ENCODE measurements around the gene SLC35F3.
"Not testable (repeated sequence)": the region's sequence is repeated elsewhere in the genome, so short reads cannot be mapped to it uniquely, and the experiment has no call there.

Gene SLC35F3

DNA sequence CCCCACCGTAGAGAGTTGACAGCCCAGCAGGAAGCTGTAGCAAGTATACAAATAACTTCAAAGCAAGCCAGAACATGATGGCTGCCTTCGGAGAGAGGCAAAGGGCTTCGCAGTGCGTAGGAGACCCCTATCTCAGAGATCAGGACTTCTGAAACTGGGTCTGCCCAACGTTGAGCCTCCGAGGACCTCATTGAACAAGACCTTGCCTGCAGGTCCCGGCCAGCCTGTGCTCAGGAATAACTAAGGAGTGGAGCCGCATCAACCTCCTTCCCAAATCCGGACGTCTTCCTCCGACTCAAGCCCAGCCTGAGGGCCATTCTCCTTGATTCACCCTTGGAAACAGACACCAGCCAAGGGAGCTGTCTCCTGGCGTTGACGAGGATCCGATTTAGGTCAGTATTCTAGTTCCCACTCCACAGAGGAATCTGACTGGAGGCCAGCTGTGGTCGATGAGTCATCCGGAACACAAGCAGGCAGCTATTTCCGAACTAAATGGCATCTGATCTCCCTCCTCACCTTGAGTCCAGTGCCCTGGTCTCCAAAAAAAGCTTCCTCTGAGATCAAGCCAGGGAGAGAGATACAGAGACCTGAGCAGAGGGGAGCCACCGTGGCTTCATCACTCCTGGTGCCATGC lies 302.3 kb downstream of the SLC35F3 start:
- no peak for DNase-seq

DNA sequence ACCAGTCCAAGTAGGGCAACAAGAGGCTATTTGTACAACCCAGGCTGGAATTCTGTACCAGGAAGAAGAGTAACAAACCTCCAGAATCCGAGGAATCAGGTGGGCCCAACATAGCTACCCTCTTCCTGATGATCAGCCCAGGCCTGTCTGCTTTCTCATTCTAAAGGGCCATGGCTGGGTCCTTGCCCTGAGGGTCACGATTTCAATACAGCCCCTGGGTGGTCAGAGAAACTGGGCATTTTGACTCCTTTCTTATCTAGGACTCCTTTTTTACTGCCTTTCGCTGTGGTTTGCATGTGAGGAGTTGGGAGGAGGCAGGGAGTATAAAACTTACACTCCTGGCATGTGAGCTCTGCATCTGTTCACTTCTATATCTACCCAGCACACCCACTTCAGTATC lies 303.9 kb downstream of the SLC35F3 start:
- no peak for DNase-seq

DNA sequence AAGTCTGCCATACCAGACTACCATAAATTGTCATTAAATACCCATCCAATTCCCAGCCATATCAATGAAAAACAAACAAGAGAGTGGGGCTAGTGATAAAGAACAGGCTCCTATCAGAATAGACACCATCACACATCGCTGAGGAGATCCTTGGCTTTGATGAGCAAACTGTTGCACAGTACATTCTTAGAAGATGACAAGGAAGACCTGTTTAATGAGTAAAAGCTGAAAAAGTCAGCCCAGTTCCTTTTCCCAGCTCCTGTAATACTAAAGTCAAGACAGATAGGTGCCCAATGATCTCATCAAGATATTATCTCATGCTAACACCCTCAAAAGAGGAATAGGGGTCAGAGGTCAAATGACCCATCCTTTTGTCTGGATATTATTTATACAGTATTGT lies 304.3 kb downstream of the SLC35F3 start:
- no peak for DNase-seq

- DNase-seq: not testable (repeated sequence)
Measured at GRCh38 chr1:234210429-234210828, 306.0 kb downstream of the SLC35F3 start.

GRCh38 chr1:234211855-234212254 lies 307.4 kb downstream of the SLC35F3 start:
- DNase-seq: not testable (repeated sequence)

GRCh38 chr1:234212764-234213657 lies 308.5 kb downstream of the SLC35F3 start:
- no peak for DNase-seq

- DNase-seq: no peak
Measured at GRCh38 chr1:234213658-234214128, 309.2 kb downstream of the SLC35F3 start.

DNA sequence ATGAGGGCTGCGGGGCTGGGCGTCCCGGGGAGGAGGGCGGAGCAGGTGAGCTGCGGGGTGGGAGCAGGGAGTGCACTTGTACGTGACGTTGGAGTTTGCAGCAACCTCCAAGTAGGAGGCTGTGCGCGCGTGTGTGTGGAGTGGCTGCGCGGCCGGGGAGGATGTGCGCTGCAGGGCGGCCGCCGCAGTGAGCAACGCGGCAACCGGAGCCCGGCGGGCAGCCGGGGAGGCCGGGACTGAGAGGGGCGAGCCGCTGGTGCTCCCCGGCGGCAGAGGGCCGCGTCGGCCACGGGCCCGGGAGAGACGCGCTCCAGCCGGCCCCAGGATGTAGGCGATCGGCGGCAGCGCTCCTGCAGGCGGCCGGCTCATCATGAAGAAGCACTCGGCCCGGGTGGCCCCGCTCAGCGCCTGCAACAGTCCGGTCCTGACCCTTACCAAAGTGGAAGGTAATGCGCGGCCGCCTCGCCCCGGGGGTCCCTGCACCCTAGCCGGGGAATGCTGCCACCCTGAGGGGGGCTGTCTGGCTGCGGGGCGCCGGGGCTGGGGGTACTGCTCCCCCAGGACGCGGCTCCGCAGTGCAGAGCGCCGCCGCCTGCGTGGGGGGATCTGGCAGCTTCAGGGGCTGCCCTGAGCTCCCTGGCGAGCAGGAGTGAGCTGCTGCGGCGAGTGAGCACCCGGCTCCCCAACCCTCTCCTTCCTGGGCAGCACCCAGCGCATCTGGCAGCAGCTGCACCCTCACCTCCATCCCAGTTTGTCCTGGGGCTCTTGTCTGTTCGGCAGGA lies 309.8 kb downstream of the SLC35F3 start:
- DNase-seq: no peak

GRCh38 chr1:234214911-234215892 lies 310.7 kb downstream of the SLC35F3 start:
- no peak for DNase-seq

DNA sequence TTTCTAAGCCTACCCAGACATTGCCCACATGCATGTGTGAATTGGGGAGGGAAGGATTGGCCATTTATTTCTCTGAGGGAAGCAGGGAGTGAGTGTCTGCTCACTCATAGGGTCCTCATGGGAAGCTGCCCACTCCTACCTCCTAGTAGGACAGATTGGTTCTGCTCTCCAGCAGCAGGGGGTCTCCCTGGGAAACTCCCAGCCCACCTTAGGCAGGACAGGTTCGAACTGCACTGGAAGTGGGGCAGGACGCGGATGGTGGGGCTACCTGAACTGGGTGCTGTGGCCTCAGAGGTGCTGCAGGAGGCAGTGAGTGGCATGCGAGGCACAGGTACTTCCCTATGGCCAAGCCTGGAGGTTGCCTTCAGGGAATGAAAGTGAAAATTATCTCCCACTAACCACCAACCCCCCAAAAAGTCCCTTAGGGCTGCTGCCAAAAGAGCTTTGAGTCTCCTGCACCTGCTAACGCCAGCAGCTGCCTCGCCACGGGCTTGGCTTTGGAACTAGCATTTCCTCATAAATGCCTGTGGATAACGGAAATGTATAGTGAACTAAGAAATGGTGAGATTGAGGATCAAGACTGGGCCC lies 311.7 kb downstream of the SLC35F3 start:
- DNase-seq: no peak

- DNase-seq: no peak
Measured at GRCh38 chr1:234217316-234217840, 312.9 kb downstream of the SLC35F3 start.

DNA sequence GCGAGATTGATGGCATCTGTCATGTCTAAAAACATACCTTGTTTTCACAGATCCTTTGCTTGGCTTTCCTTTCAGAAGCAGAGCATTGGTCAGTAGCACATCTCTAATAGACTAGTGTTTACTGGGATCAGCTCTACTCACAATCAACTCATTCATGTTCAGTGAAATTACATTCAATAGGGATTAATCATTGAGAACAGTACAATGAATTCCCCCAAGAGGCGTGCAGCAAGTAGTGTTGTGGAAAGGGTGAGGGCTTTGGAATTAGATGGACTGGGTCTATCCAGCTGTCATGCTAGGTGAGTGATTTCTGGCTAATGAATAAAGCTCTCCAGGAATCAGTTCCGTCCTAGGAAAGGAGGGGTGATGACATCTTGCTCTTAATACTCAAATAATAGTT lies 313.6 kb downstream of the SLC35F3 start:
- no peak for DNase-seq

- no peak for DNase-seq
Measured at GRCh38 chr1:234219711-234220110, 315.2 kb downstream of the SLC35F3 start.

DNA sequence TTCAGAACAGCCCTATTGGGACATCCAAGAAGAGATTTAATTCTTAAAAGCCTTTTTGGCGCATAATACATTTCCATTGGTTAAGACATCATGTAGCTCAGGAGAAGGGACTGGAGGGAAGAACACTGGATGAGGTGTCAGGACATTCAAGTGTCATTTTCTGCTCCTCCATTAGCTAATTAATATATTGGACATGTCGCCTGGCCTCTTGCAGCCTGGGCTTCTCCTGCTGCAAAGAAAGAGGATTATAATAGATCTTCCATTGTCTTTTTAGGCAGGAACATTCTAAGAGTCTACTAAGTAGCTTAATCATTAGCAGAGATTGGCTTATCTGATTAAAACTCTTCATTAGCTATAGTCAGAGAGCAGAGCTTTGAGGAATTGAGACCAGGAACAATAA lies 317.1 kb downstream of the SLC35F3 start:
- no peak for DNase-seq

DNA sequence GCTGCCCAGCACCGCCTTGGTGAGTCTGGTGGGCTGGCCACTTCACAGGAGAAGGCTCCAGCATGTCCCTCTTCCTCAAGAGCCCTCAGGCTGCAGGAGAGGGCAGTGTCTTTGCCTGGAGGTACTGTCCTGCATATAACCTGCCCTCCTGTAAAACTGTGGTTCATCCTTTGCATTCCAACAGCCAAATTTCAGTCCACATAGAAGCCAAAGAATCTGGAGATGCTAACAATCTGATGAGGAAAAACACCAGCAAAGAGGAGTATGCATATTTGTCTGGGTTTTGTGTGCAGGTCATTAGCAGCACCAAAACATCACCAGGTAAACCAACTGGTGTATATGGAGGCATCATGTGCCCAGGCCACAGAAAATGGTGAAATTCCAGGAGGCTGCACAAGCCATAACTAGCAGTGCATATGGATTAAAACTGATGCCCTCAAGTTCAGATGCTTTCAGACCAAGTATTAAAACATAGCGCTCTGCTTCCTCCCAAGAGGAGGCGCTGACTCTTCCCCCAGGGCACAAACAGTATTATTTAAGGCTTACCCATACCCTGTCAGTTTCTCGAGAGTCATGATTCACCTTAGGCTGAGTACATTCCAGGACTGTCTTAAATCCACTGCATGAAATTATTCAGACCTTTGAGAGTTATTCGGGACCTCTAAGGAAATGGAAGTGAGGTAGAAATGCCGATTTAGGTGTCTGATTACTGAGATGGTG lies 318.2 kb downstream of the SLC35F3 start:
- DNase-seq: no peak

- DNase-seq: no peak
Measured at GRCh38 chr1:234226113-234226818, 321.8 kb downstream of the SLC35F3 start.

GRCh38 chr1:234226819-234227165 lies 322.3 kb downstream of the SLC35F3 start:
- DNase-seq: no peak

DNA sequence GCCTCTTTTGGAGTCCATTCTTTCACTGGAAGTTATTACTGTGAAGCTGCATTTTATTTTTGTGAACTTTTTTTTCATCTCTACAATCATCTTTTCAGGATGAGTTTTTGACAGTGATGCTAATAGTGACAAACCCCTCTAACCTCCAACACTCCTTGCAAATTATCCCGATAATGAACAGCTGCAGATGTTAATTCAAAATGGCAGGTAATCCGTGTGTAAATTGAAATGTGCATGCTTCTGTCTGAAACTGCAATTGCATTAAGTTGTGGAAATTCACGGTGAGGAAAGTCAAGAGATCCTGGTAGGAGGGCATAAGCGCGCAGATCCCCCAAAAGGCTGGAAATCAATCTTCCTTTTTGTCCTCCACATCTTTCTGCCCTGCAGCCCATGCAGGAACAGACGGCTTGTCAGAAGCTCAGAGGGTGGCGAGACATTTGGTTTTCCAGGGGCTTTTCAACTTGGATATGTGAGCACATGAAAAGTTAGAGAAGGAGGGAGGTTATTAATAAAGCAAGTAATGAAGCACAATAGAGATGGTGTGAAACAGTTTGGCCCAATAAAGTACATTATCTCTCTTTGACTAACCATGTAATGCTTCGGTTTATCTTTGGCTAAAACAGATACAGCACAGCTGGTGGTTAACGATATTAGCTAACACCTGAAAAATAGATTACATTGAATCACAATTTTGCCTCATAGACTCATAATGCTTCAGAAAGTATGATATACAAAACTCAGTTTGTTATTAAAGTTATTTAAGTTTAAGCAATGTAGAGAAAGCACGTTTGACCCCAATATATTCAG lies 325.3 kb downstream of the SLC35F3 start:
- no peak for DNase-seq

DNA sequence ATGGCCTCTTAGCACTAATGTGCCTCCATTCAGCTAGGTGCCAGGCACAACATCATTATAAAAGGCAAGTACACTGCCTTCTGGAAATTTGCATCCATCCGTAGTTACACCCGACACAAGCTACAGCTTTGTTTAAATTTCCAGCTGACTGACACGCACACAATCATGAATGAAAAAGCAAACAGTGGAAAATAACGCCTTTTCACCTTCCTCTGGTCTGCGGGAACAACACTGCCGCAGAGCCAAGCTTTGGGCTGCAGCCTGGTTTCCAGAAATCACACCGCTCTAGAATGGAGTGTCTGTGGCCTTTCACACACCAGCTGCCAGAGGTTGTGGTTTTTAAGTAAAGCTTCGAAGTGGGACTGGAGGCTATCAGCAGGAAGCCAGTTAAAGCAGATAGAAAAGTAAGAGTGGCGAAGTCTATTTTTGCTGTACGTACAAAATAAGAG lies 326.0 kb downstream of the SLC35F3 start:
- no peak for DNase-seq

All from activated T-cell treated with anti-CD3 and anti-CD28 coated beads, Interleukin-2, amount 50 U/mL, for 1 hour (primary cell).